ENCODE data around the gene CHDH. TPM values are rescaled to one million over a fixed set of nuclear protein-coding genes. Genes with fewer than 3 reads are reported as not detected.

The CHDH gene
- total RNA-seq, 1 donor from 2014 or later, result 3.7 TPM

- peaks cover 10% of the 10 kb centered on the region for H3K4me1 ChIP-seq
- intact Hi-C loops (cut with micrococcal nuclease), result no loop called here
- H3K4me3 ChIP-seq, result no peak overlapping the region
- H3K36me3 ChIP-seq, result peaks cover 42% of the 10 kb centered on the region
- TF ChIP-seq, protein P1, sequence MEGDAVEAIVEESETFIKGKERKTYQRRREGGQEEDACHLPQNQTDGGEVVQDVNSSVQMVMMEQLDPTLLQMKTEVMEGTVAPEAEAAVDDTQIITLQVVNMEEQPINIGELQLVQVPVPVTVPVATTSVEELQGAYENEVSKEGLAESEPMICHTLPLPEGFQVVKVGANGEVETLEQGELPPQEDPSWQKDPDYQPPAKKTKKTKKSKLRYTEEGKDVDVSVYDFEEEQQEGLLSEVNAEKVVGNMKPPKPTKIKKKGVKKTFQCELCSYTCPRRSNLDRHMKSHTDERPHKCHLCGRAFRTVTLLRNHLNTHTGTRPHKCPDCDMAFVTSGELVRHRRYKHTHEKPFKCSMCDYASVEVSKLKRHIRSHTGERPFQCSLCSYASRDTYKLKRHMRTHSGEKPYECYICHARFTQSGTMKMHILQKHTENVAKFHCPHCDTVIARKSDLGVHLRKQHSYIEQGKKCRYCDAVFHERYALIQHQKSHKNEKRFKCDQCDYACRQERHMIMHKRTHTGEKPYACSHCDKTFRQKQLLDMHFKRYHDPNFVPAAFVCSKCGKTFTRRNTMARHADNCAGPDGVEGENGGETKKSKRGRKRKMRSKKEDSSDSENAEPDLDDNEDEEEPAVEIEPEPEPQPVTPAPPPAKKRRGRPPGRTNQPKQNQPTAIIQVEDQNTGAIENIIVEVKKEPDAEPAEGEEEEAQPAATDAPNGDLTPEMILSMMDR (IDR thresholded peaks at IDR 0.05; ENCODE audit: borderline replicate concordance), result no peak
- no peaks in the 10 kb centered on the region for H3K9me3 ChIP-seq (replicated peaks)
- no peak for DNase-seq
- no peaks in the 10 kb centered on the region for H3K27me3 ChIP-seq (ENCODE audit: low read depth)
- H3K27ac ChIP-seq (replicated peaks), result peak overlapping the region; percentile 5
These were observed 14.0 kb upstream of the CHDH start for GRCh38 chr3:53860196-53860595.

DNA sequence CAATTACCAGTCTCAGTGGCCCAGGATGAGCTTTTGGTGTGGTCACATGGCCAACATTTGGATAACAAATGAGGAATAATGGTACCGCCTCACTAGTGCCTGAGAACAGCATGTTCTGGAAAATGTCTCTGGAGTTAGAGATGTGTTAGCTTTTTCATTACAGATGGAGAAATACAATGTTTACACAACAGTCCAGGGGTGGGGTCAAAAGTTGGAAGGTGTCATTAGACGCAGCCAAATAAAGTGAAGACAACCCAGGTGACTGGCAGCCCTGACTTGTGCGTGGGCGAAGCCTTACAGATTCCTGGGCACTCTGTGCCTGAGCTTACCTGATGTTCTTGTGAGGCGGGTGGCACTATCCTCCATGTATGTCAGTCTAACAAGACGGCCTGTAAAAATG, 13.0 kb upstream of the CHDH start:
- Histone ChIP-seq H3K9me3 (replicated peaks) (no peaks in the 10 kb centered on the region), H3K4me1 (peaks cover 10% of the 10 kb centered on the region), H3K36me3 (peaks cover 32% of the 10 kb centered on the region), H3K27me3 (ENCODE audit: low read depth) (no peaks in the 10 kb centered on the region), H3K27ac (replicated peaks) (peak overlapping the region; percentile 5), H3K4me3 (no peak overlapping the region)
- intact Hi-C loops (cut with micrococcal nuclease), result no loop called here
- TF ChIP-seq, protein P1 (IDR thresholded peaks at IDR 0.05; ENCODE audit: borderline replicate concordance), result no peak
- no peak for DNase-seq

DNA sequence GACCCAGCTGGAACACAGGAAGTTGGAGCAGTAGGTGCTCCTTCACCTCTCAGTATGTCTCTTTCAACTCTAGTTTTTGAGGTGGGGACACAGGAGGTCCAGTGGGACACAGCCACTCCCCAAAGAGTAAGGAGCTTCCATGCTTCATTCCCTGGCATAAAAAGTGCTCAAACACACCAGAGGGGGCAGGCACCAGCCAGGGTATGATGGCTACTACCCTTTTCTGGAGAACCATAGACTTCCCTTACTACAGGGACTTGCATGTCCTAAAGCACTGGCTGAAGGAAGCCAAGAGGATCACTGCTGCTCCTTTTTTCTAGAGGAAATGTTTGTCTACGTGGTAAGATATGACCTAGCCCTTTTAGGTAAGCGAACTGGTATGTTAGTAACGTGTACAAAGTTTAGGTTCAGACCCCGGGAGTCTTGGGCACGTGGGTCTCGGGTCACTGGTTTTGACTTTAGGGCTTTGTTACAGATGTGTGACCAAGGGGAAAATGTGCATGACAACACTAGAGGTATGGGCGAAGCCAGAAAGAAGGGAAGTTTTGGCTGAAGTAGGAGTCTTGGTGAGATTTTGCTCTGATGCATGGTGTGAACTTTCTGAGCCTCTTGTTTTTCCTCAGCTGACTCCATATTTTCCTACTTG, 12.0 kb upstream of the CHDH start:
- intact Hi-C loops (cut with micrococcal nuclease), result no loop called here

DNA sequence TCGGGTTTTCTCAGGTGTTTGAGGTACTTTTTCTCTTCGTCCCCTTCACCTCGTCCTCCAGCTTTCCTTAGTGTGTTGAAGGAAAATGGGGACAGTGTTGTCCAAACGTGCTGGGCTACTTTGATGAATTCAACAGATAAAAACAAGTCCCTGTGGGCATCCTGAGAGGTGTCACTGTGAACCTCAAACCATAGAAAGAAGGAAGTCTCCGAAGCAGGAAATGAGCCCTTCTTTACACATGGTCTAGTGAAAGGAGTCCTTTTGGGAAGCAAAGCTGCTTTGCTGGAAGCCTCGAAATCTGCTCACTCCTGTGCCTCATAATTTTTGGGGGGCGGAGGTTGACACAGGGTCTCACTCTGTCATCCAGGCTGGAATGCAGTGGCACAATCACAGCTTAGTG, 10.7 kb upstream of the CHDH start:
- Histone ChIP-seq H3K36me3 (peaks cover 10% of the 10 kb centered on the region), H3K4me3 (no peak overlapping the region), H3K27ac (replicated peaks) (no peak overlapping the region), H3K27me3 (ENCODE audit: low read depth) (no peaks in the 10 kb centered on the region), H3K9me3 (replicated peaks) (no peaks in the 10 kb centered on the region), H3K4me1 (peaks cover 10% of the 10 kb centered on the region)
- TF ChIP-seq, protein P1 (IDR thresholded peaks at IDR 0.05; ENCODE audit: borderline replicate concordance), result no peak
- intact Hi-C loops (cut with micrococcal nuclease), result no loop called here
- no peak for DNase-seq

More for the DNA sequence above, 12.0 kb upstream of the CHDH start:
- Histone ChIP-seq H3K4me3 (no peak overlapping the region), H3K27me3 (ENCODE audit: low read depth) (no peaks in the 10 kb centered on the region), H3K36me3 (peaks cover 22% of the 10 kb centered on the region), H3K4me1 (peaks cover 10% of the 10 kb centered on the region), H3K9me3 (replicated peaks) (no peaks in the 10 kb centered on the region), H3K27ac (replicated peaks) (no peak overlapping the region)
- TF ChIP-seq, protein P1 (IDR thresholded peaks at IDR 0.05; ENCODE audit: borderline replicate concordance), result no peak
- DNase-seq, result no peak

GRCh38 chr3:53850895-53851294, 4.7 kb upstream of the CHDH start:
- H3K36me3 ChIP-seq, result no peaks in the 10 kb centered on the region
- intact Hi-C loops (cut with micrococcal nuclease), result no loop called here
- H3K9me3 ChIP-seq (replicated peaks), result no peaks in the 10 kb centered on the region
- H3K4me1 ChIP-seq, result peaks cover 15% of the 10 kb centered on the region
- no peak overlapping the region for H3K27ac ChIP-seq (replicated peaks)
- TF ChIP-seq, protein P1 (IDR thresholded peaks at IDR 0.05; ENCODE audit: borderline replicate concordance), result no peak
- no peak overlapping the region for H3K4me3 ChIP-seq
- DNase-seq, result no peak
- H3K27me3 ChIP-seq (ENCODE audit: low read depth), result peaks cover 30% of the 10 kb centered on the region

All from left ventricle myocardium inferior (tissue), 1 donor.